GM12874 (cell line): Measurements from ENCODE around the gene STXBP4.

Experiments used
- TF ChIP-seq, protein P1 (sequence below): IDR thresholded peaks from 2 replicates; pipeline ENCODE4 v1.5.1; 2011; ENCODE audit warnings: low read depth, mild to moderate bottlenecking, control low read depth, low read length, moderate library complexity; ENCODE audit not compliant: insufficient read depth

The STXBP4 gene

GRCh38 chr17:55053855-55054254 is 85.3 kb downstream of the STXBP4 start:
- TF ChIP-seq, protein P1, sequence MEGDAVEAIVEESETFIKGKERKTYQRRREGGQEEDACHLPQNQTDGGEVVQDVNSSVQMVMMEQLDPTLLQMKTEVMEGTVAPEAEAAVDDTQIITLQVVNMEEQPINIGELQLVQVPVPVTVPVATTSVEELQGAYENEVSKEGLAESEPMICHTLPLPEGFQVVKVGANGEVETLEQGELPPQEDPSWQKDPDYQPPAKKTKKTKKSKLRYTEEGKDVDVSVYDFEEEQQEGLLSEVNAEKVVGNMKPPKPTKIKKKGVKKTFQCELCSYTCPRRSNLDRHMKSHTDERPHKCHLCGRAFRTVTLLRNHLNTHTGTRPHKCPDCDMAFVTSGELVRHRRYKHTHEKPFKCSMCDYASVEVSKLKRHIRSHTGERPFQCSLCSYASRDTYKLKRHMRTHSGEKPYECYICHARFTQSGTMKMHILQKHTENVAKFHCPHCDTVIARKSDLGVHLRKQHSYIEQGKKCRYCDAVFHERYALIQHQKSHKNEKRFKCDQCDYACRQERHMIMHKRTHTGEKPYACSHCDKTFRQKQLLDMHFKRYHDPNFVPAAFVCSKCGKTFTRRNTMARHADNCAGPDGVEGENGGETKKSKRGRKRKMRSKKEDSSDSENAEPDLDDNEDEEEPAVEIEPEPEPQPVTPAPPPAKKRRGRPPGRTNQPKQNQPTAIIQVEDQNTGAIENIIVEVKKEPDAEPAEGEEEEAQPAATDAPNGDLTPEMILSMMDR, result no peak

GRCh38 chr17:55054429-55054828 is 85.9 kb downstream of the STXBP4 start:
- TF ChIP-seq, protein P1, result no peak

GRCh38 chr17:55056526-55056925 is 88.0 kb downstream of the STXBP4 start:
- TF ChIP-seq, protein P1, result no peak

DNA sequence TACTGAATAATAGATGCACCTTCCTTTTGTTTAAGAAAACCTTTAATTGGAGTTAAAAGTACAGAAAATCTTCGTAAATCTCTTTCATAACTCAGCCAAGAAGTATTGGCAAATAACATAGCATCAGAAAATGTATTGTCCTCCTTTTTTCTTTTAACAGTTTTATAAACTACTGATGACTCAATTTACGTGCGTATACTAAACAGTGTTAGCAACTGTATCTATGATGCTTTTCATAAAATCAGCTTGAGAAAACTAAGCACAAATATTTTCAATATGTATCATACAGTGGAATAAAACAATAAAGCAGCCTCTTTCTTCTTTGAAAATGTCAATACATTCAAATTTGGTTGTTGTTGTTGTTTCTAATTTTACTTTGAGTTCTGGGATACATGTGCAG is 88.6 kb downstream of the STXBP4 start:
- TF ChIP-seq, protein P1, result no peak

GRCh38 chr17:55059724-55060123 is 91.2 kb downstream of the STXBP4 start:
- TF ChIP-seq, protein P1, result no peak

DNA sequence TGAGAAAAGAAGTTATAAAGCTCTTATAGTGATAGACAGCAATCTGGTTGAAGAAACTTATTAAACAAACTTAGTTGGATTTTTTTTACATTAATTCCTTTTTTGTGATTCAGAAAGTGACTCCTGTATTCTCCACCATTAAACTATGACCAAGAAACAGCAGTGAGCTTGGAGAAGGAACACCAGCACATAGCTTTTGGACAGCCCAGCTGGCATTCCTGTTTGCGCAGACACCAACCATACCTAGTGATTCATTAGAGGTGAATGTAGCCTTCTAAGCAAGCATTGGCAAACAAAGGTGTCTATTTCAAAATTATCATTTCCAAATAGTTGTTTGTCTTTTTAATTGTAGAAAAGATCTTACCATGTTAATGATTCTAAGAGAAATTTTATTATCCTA is 94.4 kb downstream of the STXBP4 start:
- TF ChIP-seq, protein P1, result no peak

DNA sequence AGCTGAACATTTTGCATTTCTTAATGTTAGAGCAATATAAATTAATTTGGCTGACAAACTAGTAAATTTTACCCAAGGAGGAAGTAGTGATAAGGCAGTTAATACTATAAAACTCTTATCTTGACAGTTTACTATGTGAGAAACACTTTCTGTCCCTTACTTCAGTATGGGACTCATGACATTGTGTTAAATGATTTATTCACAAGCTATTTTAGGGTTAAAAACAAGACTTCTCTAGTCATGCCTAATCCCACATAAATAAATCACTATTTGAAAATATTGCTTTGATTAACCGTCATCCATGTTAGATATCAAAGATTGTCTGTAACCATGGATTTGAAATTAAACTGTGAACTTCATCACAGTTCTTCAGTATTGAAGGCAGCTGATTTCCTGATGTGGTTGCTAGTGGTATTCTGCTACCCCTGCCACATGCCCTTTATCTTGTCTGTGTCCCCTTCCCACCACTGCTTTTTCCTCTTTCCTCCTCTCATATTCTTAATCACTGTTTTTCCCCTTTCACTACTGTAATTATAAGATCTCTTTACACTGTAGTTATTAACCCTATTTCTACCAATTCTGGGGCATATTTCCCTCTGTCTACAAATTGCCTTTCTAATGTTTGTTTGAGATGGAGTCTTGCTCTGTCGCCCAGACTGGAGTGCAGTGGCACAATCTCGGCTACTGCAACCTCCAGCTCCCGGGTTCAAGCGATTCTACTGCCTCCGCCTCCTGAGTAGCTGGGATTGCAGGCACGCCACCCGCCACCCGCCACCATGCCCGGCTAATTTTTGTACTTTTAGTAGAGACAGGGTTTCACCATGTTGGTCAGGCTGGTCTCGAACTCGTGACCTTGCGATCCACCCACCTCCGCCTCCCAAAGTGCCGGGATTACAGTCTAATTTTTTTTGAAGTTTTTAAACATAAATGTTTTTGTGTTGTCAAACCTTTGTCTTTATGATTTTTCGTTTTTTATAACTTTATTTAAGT is 95.6 kb downstream of the STXBP4 start:
- TF ChIP-seq, protein P1, result no peak
